ENCODE measurements around the gene NCBP2L. TPM values are rescaled to one million over a fixed set of nuclear protein-coding genes. Genes with fewer than 3 reads are reported as not detected.

Gene NCBP2L
- total RNA-seq, 1 experiment from 2014 or later: not detected

- no TSS peak for BruUV-seq (replicated peaks)
- no peak overlapping the region for H3K9ac ChIP-seq (ENCODE audit: low read length)
- ChIA-PET CTCF (no interaction called here), POLR2A (ENCODE audit: unreplicated experiment) (no interaction called here)
- H2AFZ ChIP-seq (ENCODE audit: low read length): no peak overlapping the region
- DNase-seq: no peak
- ATAC-seq: no peak
- intact Hi-C loops (cut with micrococcal nuclease): no loop called here
- no peak for TF ChIP-seq EZH2phosphoT487 (IDR thresholded peaks at IDR 0.05; ENCODE audit: borderline replicate concordance, low read length)
- TF ChIP-seq EZH2 (IDR thresholded peaks at IDR 0.05; ENCODE audit: low read length, unreplicated experiment): no peak
- TF ChIP-seq CTCF (conservative IDR thresholded peaks at IDR 0.05; ENCODE audit: low read depth, low read length): no peak
- no peak overlapping the region for H3K27ac ChIP-seq (ENCODE audit: low read length)
- H3K9me2 ChIP-seq (replicated peaks; ENCODE audit: low read length): no peaks in the 10 kb centered on the region
- peaks cover 36% of the 10 kb centered on the region for H3K4me1 ChIP-seq (ENCODE audit: insufficient read depth, low read length)
- H3K9me3 ChIP-seq (ENCODE audit: low read length): no peaks in the 10 kb centered on the region
- H3K27me3 ChIP-seq (ENCODE audit: low read length): no peaks in the 10 kb centered on the region
- H3K36me3 ChIP-seq (ENCODE audit: low read depth, low read length): no peaks in the 10 kb centered on the region
- no peak overlapping the region for H3K4me3 ChIP-seq (ENCODE audit: low read length)
- H3K4me2 ChIP-seq (ENCODE audit: low read length): no peak overlapping the region
- H3K79me2 ChIP-seq (ENCODE audit: low read length): no peaks in the 10 kb centered on the region
- H3F3A ChIP-seq (ENCODE audit: low read length, unreplicated experiment): no peaks in the 10 kb centered on the region
- H4K20me1 ChIP-seq (ENCODE audit: low read length): no peaks in the 10 kb centered on the region
Observed at GRCh38 chrX:107733686-107734085, 43.8 kb upstream of the NCBP2L start.

DNA sequence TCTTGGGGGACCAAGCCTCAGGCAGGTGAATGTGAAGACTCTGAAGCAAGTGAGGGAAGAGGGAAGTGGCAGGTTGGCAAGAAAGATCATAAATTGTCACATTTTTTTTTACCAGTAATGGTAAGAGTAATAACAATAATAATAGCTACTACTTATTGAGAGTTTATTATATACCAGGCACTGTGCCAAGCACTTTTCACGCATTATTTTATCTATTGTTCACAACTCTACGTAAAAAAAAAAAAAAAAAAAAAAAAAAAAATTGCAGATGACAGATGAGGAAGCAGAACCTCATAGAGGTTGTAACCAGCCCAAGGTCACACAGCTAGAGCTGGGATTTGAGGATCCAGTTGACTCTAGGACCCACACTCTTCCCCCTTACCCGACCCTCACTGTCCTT, 42.9 kb upstream of the NCBP2L start:
- H3F3A ChIP-seq (ENCODE audit: low read length, unreplicated experiment): no peaks in the 10 kb centered on the region
- no peaks in the 10 kb centered on the region for H3K27me3 ChIP-seq (ENCODE audit: low read length)
- no TSS peak for BruUV-seq (replicated peaks)
- no peak for TF ChIP-seq CTCF (conservative IDR thresholded peaks at IDR 0.05; ENCODE audit: low read depth, low read length)
- TF ChIP-seq EZH2 (IDR thresholded peaks at IDR 0.05; ENCODE audit: low read length, unreplicated experiment): no peak
- TF ChIP-seq EZH2phosphoT487 (IDR thresholded peaks at IDR 0.05; ENCODE audit: borderline replicate concordance, low read length): no peak
- no peaks in the 10 kb centered on the region for H3K79me2 ChIP-seq (ENCODE audit: low read length)
- H3K4me1 ChIP-seq (ENCODE audit: insufficient read depth, low read length): peaks cover 27% of the 10 kb centered on the region
- H3K36me3 ChIP-seq (ENCODE audit: low read depth, low read length): no peaks in the 10 kb centered on the region
- ATAC-seq (no peak), DNase-seq (no peak)
- no peak overlapping the region for H3K4me3 ChIP-seq (ENCODE audit: low read length)
- ChIA-PET POLR2A (ENCODE audit: unreplicated experiment) (no interaction called here), CTCF (no interaction called here)
- no peaks in the 10 kb centered on the region for H3K9me3 ChIP-seq (ENCODE audit: low read length)
- intact Hi-C loops (cut with micrococcal nuclease): no loop called here
- H2AFZ ChIP-seq (ENCODE audit: low read length): no peak overlapping the region
- no peak overlapping the region for H3K27ac ChIP-seq (ENCODE audit: low read length)
- no peaks in the 10 kb centered on the region for H4K20me1 ChIP-seq (ENCODE audit: low read length)
- H3K9me2 ChIP-seq (replicated peaks; ENCODE audit: low read length): no peaks in the 10 kb centered on the region
- no peak overlapping the region for H3K4me2 ChIP-seq (ENCODE audit: low read length)
- H3K9ac ChIP-seq (ENCODE audit: low read length): no peak overlapping the region

DNA sequence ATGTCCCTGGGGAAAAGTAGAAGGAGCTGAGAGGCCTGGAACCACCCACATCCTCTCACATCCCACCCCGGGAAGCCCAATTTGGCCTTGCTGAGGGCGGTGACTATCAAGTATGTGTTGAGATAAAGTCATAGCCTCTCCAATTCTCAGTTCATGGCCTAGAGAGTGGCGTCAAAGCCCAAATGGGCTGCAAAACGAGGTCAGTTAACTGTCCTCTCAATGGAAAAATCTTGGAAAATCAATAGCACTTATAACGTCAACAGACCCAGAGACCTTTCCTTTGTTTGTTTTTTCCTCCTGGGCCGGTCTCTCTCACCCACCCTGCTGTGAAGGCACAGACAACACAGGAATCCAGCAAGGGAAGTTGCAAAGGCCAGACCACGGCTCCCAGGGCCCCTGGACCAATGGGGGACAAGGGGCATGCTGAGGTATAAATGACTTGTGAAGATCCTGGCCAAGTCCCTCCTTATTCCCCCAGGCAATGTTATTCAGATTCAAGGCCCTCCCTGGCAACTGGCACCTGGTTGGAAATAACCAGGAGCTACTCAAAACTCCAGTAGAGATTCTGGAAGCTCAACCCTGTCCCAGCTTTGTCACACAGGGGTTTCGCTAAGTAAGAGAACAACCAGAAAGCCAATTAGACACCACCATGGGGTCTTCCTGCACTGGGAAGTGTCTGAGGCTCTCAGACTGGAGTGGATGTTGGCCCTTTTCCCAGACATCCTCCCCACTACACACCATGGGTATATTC, 40.6 kb upstream of the NCBP2L start:
- Histone ChIP-seq H3K9me2 (replicated peaks; ENCODE audit: low read length) (no peaks in the 10 kb centered on the region), H3K36me3 (ENCODE audit: low read depth, low read length) (no peaks in the 10 kb centered on the region), H3K9ac (ENCODE audit: low read length) (no peak overlapping the region), H3K27ac (ENCODE audit: low read length) (no peak overlapping the region), H3K27me3 (ENCODE audit: low read length) (no peaks in the 10 kb centered on the region), H3K4me2 (ENCODE audit: low read length) (no peak overlapping the region), H3K4me3 (ENCODE audit: low read length) (no peak overlapping the region), H3K9me3 (ENCODE audit: low read length) (no peaks in the 10 kb centered on the region), H3K4me1 (ENCODE audit: insufficient read depth, low read length) (peaks cover 5% of the 10 kb centered on the region; the same call in 1 of the 2 replicates), H3K79me2 (ENCODE audit: low read length) (no peaks in the 10 kb centered on the region), H4K20me1 (ENCODE audit: low read length) (no peaks in the 10 kb centered on the region), H3F3A (ENCODE audit: low read length, unreplicated experiment) (no peaks in the 10 kb centered on the region), H2AFZ (ENCODE audit: low read length) (no peak overlapping the region)
- DNase-seq (peak; percentile 32), ATAC-seq (no peak)
- intact Hi-C loops (cut with micrococcal nuclease): no loop called here
- POLR2A ChIA-PET (ENCODE audit: unreplicated experiment): no interaction called here
- no peak for TF ChIP-seq CTCF (conservative IDR thresholded peaks at IDR 0.05; ENCODE audit: low read depth, low read length)
- TF ChIP-seq EZH2 (IDR thresholded peaks at IDR 0.05; ENCODE audit: low read length, unreplicated experiment): no peak
- no peak for TF ChIP-seq EZH2phosphoT487 (IDR thresholded peaks at IDR 0.05; ENCODE audit: borderline replicate concordance, low read length)
- BruUV-seq (replicated peaks): no TSS peak
- CTCF ChIA-PET: no interaction called here

Data from PC-3 (cell line).